ENCODE results near the gene TAS2R38. TPM values are rescaled to one million over a fixed set of nuclear protein-coding genes. Genes with fewer than 3 reads are reported as not detected.
"Not testable (repeated sequence)": the region's sequence is repeated elsewhere in the genome, so short reads cannot be mapped to it uniquely, and the experiment has no call there.

TAS2R38 gene
- total RNA-seq, 2 experiments from 2014 or later: not detected

DNA sequence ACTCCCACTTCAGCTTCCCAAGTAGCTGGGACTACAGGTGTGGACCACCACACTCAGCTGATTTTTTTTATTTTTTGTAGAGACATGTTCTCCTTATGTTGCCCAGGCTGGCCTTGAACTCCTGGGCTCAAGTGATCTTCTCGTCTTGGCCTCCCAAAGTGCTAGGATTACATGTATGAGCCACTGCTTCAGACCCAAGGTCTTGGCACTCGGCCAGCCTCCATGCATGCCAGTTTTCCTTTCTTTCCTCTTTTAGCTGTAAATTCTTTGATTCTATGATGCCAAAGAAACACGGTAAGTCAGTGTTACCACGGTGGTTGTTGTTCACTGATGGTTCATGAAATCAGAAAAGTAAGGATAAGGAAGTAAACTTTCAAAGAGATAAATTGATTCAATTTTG, 19.1 kb upstream of the TAS2R38 start:
- no peaks in the 10 kb centered on the region for H3K36me3 Mint-ChIP-seq (ENCODE audit: low read depth)
- CTCF ChIA-PET: interaction anchor here (1.0 kb wide), 1 partner anchor 14 kb away, joined by 3 read pairs; no protein-coding TSS in a partner anchor
- intact Hi-C loops (cut with micrococcal nuclease): no loop called here

GRCh38 chr7:141992156-141992555, 18.6 kb upstream of the TAS2R38 start:
- Mint-ChIP-seq H3K36me3 (ENCODE audit: low read depth) (no peaks in the 10 kb centered on the region), H3K4me1 (ENCODE audit: low read depth) (no peaks in the 10 kb centered on the region), H3K4me3 (no peak overlapping the region), H3K9me3 (no peaks in the 10 kb centered on the region), H3K27ac (no peak overlapping the region), H3K27me3 (ENCODE audit: low read depth) (peaks cover 7% of the 10 kb centered on the region)
- CTCF ChIA-PET: no interaction called here
- no peak for DNase-seq
- intact Hi-C loops (cut with micrococcal nuclease): no loop called here

More for the DNA sequence above, 19.1 kb upstream of the TAS2R38 start:
- no peak for DNase-seq
- Mint-ChIP-seq H3K4me3 (no peak overlapping the region), H3K4me1 (ENCODE audit: low read depth) (no peaks in the 10 kb centered on the region), H3K9me3 (no peaks in the 10 kb centered on the region), H3K27me3 (ENCODE audit: low read depth) (peaks cover 7% of the 10 kb centered on the region), H3K27ac (no peak overlapping the region)

DNA sequence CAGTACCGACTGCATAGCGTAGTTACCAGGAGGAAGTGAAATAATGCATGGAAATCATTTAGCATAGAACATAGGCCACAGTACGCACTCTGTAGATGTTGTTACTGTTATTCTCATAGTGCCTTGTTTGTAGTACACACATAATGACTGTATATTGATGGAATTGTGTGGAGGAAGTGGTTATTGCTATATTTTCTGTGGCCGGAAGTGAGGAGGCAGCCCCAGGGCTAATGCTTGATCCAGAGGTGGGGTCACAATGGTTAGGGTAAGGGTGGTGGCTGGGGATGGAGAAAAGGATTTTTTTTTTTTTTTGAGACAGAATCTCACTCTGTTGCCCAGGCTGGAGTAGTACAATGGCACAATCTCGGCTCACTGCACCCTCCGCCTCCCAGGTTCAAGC, 17.6 kb upstream of the TAS2R38 start:
- H3K36me3 Mint-ChIP-seq (ENCODE audit: low read depth): no peaks in the 10 kb centered on the region
- no peaks in the 10 kb centered on the region for H3K4me1 Mint-ChIP-seq (ENCODE audit: low read depth)
- H3K4me3 Mint-ChIP-seq: no peak overlapping the region
- H3K9me3 Mint-ChIP-seq: no peaks in the 10 kb centered on the region
- DNase-seq: no peak
- intact Hi-C loops (cut with micrococcal nuclease): no loop called here
- no peak overlapping the region for H3K27ac Mint-ChIP-seq
- H3K27me3 Mint-ChIP-seq (ENCODE audit: low read depth): peaks cover 2% of the 10 kb centered on the region
- CTCF ChIA-PET: no interaction called here

- no peak for DNase-seq
- H3K27me3 Mint-ChIP-seq (ENCODE audit: low read depth): peaks cover 2% of the 10 kb centered on the region
- no peaks in the 10 kb centered on the region for H3K9me3 Mint-ChIP-seq
- H3K4me3 Mint-ChIP-seq: no peak overlapping the region
- no peak overlapping the region for H3K27ac Mint-ChIP-seq
- H3K36me3 Mint-ChIP-seq (ENCODE audit: low read depth): no peaks in the 10 kb centered on the region
- CTCF ChIA-PET: no interaction called here
- intact Hi-C loops (cut with micrococcal nuclease): no loop called here
- H3K4me1 Mint-ChIP-seq (ENCODE audit: low read depth): no peaks in the 10 kb centered on the region
Observed at GRCh38 chr7:141990011-141990725, 16.6 kb upstream of the TAS2R38 start.

DNA sequence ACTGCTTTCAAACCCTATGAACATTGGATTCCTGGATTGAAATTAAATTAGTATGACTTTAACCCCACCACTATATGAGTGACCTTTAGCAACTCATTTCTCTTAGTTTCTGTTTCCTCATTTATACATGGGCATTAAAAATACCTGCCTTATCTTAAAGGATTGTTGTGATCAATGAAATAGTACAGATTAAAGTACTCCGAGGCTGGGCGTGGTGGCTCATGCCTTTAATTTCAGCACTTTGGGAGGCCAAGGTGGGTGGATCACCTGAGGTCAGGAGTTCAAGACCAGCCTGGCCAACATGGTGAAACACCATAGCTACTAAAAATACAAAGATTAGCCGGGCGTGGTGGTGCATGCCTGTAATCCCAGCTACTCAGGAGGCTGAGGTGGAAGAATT, 14.2 kb upstream of the TAS2R38 start:
- intact Hi-C loops (cut with micrococcal nuclease); H3K9me3 Mint-ChIP-seq; H3K36me3 Mint-ChIP-seq (ENCODE audit: low read depth); H3K27ac Mint-ChIP-seq; H3K4me3 Mint-ChIP-seq; DNase-seq; H3K27me3 Mint-ChIP-seq (ENCODE audit: low read depth); H3K4me1 Mint-ChIP-seq (ENCODE audit: low read depth): not testable (repeated sequence)
- CTCF ChIA-PET: interaction anchor here (1.5 kb wide), 1 partner anchor 12 kb away, joined by 6 read pairs; no protein-coding TSS in a partner anchor

GRCh38 chr7:141986923-141987322, 13.3 kb upstream of the TAS2R38 start:
- CTCF ChIA-PET: interaction anchor here (1.5 kb wide), 1 partner anchor 11 kb away, joined by 6 read pairs; no protein-coding TSS in a partner anchor
- Mint-ChIP-seq H3K4me1 (ENCODE audit: low read depth) (no peaks in the 10 kb centered on the region), H3K36me3 (ENCODE audit: low read depth) (no peaks in the 10 kb centered on the region), H3K27ac (no peak overlapping the region), H3K27me3 (ENCODE audit: low read depth) (peaks cover 2% of the 10 kb centered on the region), H3K9me3 (no peaks in the 10 kb centered on the region), H3K4me3 (no peak overlapping the region)
- no peak for DNase-seq
- intact Hi-C loops (cut with micrococcal nuclease): no loop called here

GRCh38 chr7:141985926-141986325, 12.4 kb upstream of the TAS2R38 start:
- intact Hi-C loops (cut with micrococcal nuclease); H3K9me3 Mint-ChIP-seq; H3K27me3 Mint-ChIP-seq (ENCODE audit: low read depth); H3K27ac Mint-ChIP-seq; CTCF ChIA-PET; DNase-seq; H3K4me3 Mint-ChIP-seq; H3K36me3 Mint-ChIP-seq (ENCODE audit: low read depth); H3K4me1 Mint-ChIP-seq (ENCODE audit: low read depth): not testable (repeated sequence)

DNA sequence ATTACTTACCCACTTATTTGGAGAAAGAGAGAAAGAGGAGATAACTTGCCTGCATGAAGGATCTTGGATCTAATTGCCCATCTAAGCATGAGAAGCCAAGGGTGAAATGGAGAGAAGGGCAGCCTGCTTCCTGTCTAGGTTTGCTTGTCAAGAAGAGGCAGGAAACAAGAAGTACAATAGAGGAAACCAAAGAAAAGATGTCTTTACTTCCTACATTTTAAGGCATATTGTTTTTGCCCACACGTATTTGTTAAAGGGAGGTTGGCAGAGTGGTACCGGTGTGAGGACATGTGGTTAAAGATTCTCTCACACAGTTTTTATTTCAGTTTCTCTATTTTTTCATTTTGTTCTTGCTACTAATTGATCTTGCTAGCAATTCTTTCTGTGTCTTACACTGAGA, 6.0 kb upstream of the TAS2R38 start:
- CTCF ChIA-PET: no interaction called here
- intact Hi-C loops (cut with micrococcal nuclease): loop anchor here (5.0 to 10.0 kb wide), 8 partner anchors 222 to 1235 kb away; no protein-coding TSS in a partner anchor
- DNase-seq: no peak
- no peak overlapping the region for H3K27ac Mint-ChIP-seq
- H3K36me3 Mint-ChIP-seq (ENCODE audit: low read depth): no peaks in the 10 kb centered on the region
- H3K4me3 Mint-ChIP-seq: no peak overlapping the region
- H3K4me1 Mint-ChIP-seq (ENCODE audit: low read depth): peaks cover 18% of the 10 kb centered on the region
- H3K9me3 Mint-ChIP-seq: no peaks in the 10 kb centered on the region
- no peaks in the 10 kb centered on the region for H3K27me3 Mint-ChIP-seq (ENCODE audit: low read depth)

DNA sequence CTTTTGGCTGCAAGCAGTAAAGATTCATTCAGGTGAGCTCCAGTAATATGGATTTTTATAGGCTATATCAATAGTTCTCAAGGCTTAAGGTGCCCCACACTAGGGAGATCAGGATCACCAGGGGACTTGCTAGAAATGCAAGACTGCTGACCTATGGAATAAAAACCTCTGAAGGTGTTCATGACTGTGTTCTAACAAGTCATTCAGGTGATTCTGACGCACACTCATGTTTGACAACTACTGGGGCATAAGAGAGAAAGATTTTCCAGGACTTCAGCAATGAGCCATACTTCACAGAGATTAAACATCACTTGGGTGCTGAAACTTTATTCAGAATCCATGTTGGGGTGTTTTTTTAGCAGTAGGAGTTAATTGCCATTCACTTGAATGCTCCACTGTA, 4.8 kb upstream of the TAS2R38 start:
- Mint-ChIP-seq H3K36me3 (ENCODE audit: low read depth) (no peaks in the 10 kb centered on the region), H3K27ac (no peak overlapping the region), H3K4me1 (ENCODE audit: low read depth) (peaks cover 18% of the 10 kb centered on the region), H3K9me3 (no peaks in the 10 kb centered on the region), H3K27me3 (ENCODE audit: low read depth) (no peaks in the 10 kb centered on the region), H3K4me3 (no peak overlapping the region)
- no peak for DNase-seq
- CTCF ChIA-PET: interaction anchor here (1.4 kb wide), 1 partner anchor 323 kb away, joined by 4 read pairs; no protein-coding TSS in a partner anchor
- intact Hi-C loops (cut with micrococcal nuclease): loop anchor here (5.0 to 10.0 kb wide), 8 partner anchors 221 to 1236 kb away; no protein-coding TSS in a partner anchor

DNA sequence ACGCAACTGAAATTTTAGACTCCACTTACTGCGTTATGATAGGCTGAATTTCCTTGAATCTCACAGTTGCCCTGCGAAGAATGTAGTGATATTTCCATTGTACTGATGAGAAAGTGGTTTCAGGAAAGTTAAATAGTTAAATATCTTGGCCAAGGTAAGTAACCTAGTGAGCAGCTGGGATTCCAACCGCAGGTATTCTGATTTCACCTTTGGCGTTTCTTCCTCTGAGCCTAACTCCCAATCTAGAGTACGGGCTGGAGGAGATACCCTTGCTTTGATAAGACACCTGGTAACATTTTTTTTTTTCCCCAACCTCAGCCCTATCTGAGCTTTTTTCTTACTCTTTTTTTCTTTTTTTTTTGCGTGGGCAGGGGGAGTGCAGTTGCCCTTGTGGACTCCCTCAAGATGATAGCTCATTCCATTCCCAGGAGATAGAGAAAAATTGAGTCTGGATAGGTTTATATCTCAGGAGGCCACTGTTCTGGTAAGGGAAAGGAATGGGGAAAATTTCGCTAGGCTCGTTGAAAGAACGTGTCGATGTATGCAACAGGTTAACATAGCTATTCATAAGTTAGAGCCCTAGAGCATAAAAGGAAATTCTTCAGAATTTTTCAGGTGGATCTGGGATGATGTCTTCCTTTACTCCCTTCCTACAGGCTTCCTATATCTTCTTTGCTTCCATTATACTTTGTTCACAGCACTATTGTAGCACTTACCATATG, 3.1 kb upstream of the TAS2R38 start:
- H3K36me3 Mint-ChIP-seq (ENCODE audit: low read depth): no peaks in the 10 kb centered on the region
- H3K27ac Mint-ChIP-seq: no peak overlapping the region
- CTCF ChIA-PET: interaction anchor here (0.6 to 5.1 kb wide), 38 partner anchors 11 to 436 kb away, joined by 3 to 41 read pairs (median 4); partner anchors contain the start of genes MGAM2 and PRSS37
- no peaks in the 10 kb centered on the region for H3K9me3 Mint-ChIP-seq
- peak overlapping the region; percentile 76 for H3K4me3 Mint-ChIP-seq
- DNase-seq: no peak
- intact Hi-C loops (cut with micrococcal nuclease): loop anchor here (1.0 to 10.0 kb wide), 11 partner anchors 213 to 1238 kb away; no protein-coding TSS in a partner anchor
- H3K27me3 Mint-ChIP-seq (ENCODE audit: low read depth): no peaks in the 10 kb centered on the region
- H3K4me1 Mint-ChIP-seq (ENCODE audit: low read depth): peaks cover 18% of the 10 kb centered on the region

DNA sequence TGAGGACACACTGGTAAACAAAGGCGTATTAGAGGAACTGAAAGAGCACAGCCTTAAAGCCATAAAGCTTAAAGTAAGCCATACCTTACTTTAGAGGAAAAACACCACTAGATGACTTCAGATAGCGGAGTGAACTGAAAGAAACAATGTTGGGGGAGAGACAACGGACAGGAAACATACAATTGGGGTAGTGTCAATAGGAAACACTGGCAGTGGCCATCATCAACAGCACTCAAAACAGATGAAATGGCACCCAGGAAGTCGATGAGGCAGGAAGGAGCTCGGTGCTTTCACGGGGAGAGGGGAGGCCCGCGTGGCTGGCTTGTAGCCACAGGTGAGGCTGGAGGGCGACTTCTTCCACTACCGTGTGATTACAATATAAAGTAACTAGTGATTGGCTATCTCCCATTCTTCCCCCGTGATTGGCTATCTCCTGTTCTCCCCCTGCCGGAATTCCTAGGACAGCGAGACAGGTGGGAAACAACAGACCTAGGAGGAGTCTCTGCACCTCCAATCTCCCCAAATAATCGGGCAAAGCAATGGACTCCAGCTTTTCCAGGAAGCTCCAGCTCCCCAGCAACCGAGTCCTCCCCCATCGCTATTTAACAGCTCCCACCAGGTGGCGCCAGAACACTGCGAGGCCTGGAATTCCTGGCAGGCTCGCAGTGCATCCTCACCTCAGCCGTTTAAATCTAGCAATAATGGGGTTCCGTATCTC, 2.4 kb upstream of the TAS2R38 start:
- peak; percentile 88 for DNase-seq
- intact Hi-C loops (cut with micrococcal nuclease): loop anchor here (1.0 to 10.0 kb wide), 11 partner anchors 213 to 1239 kb away; no protein-coding TSS in a partner anchor

GRCh38 chr7:141974831-141975230, 1.3 kb upstream of the TAS2R38 start:
- Mint-ChIP-seq H3K4me3 (no peak overlapping the region), H3K27ac (no peak overlapping the region), H3K36me3 (ENCODE audit: low read depth) (no peaks in the 10 kb centered on the region), H3K27me3 (ENCODE audit: low read depth) (no peaks in the 10 kb centered on the region), H3K4me1 (ENCODE audit: low read depth) (peaks cover 16% of the 10 kb centered on the region), H3K9me3 (no peaks in the 10 kb centered on the region)
- intact Hi-C loops (cut with micrococcal nuclease): loop anchor here (5.0 to 10.0 kb wide), 8 partner anchors 218 to 1240 kb away; no protein-coding TSS in a partner anchor
- CTCF ChIA-PET: interaction anchor here (0.6 to 5.1 kb wide), 10 partner anchors 10 to 425 kb away, joined by 3 to 41 read pairs (median 3); partner anchors contain the start of gene MGAM2
- peak; percentile 46 for DNase-seq

More for the DNA sequence above, 2.4 kb upstream of the TAS2R38 start:
- H3K27ac Mint-ChIP-seq: peak overlapping the region; percentile 28
- H3K27me3 Mint-ChIP-seq (ENCODE audit: low read depth): no peaks in the 10 kb centered on the region
- H3K36me3 Mint-ChIP-seq (ENCODE audit: low read depth): no peaks in the 10 kb centered on the region
- H3K9me3 Mint-ChIP-seq: no peaks in the 10 kb centered on the region
- CTCF ChIA-PET: interaction anchor here (0.6 to 5.1 kb wide), 41 partner anchors 11 to 437 kb away, joined by 3 to 41 read pairs (median 4); partner anchors contain the start of genes MGAM2 and PRSS37
- peak overlapping the region; percentile 76 for H3K4me3 Mint-ChIP-seq
- peaks cover 18% of the 10 kb centered on the region for H3K4me1 Mint-ChIP-seq (ENCODE audit: low read depth)

Measured in activated naive CD4-positive, alpha-beta T cell treated with anti-CD3 and anti-CD28 coated beads for 36 hours (primary cell).